ENCODE results near the gene RNASE7.

The RNASE7 gene

DNA sequence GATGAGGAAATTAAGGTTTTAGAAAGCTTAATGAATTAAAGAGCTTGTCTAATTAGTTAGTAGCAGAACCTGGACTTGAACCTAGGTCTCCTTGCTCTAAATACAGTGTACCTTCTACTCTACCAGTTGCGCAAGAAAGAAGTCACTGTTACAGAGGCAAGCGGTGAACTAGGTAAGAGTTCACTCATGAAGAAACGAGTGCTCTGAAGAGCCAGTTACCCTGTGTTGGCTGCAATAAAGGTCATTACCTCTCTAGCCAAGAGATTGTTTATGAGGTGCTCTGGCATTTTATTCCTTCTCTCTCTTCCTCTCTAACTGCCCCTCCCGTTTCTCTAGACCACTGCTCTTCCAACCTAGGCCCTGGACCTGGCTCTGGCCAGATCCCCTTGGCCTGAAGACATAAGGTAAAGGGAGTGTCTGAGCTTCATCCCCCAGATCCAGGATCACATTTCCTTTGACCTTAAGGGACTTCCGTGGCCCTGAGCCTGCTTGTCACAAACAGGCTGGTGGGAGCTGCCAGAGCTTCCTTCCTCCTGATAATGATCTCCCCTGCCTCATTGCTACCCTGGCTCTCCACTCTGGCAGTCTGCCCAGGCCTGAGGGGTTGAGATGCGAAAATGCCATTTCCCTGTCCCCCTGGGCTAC, 1.9 kb downstream of the RNASE7 start:
- Histone ChIP-seq H3K9ac (ENCODE audit: low read length) (no peak overlapping the region), H3K36me3 (ENCODE audit: control insufficient read depth in 1 of 2, insufficient read depth in 2 of 2, low read depth in 1 of 2, low read length in 2 of 2) (no peaks in the 10 kb centered on the region), H2BK12ac (ENCODE audit: low read length in 2 of 2) (peak overlapping the region in 1 of 2 experiments; percentile 50), H3K27me3 (ENCODE audit: control insufficient read depth in 1 of 2, insufficient read depth in 1 of 2, low read length in 2 of 2) (peaks cover 0 to 8% of the 10 kb centered on the region in 2 experiments), H3K14ac (ENCODE audit: low read length in 2 of 2) (no peak overlapping the region), H2AK5ac (ENCODE audit: low read length, severe bottlenecking) (no peak overlapping the region), H2BK120ac (ENCODE audit: low read depth, low read length) (no peak overlapping the region), H4K91ac (ENCODE audit: low read length) (no peak overlapping the region), H3K4me2 (ENCODE audit: low read length, poor library complexity, severe bottlenecking) (no peak overlapping the region), H4K8ac (ENCODE audit: low read length) (peak overlapping the region; percentile 25), H3K9me3 (ENCODE audit: control insufficient read depth, low read length) (no peaks in the 10 kb centered on the region), H3K27ac (ENCODE audit: low read length, poor library complexity, severe bottlenecking) (no peak overlapping the region), H2AFZ (ENCODE audit: low read depth, low read length) (no peak overlapping the region), H3K4me1 (ENCODE audit: control insufficient read depth, insufficient read depth, low read depth, low read length) (peaks cover 5% of the 10 kb centered on the region), H2BK5ac (ENCODE audit: low read depth, low read length, poor library complexity, severe bottlenecking) (no peak overlapping the region), H3K18ac (ENCODE audit: low read depth in 1 of 2, low read length in 2 of 2) (no peak overlapping the region), H2BK15ac (ENCODE audit: low read depth, poor library complexity, severe bottlenecking) (no peak overlapping the region), H3K79me1 (replicated peaks; ENCODE audit: low read length, poor library complexity, severe bottlenecking) (no peaks in the 10 kb centered on the region), H3K4me3 (ENCODE audit: insufficient read depth in 1 of 2, low read depth in 1 of 2, low read length in 2 of 2) (no peak overlapping the region), H3K4ac (ENCODE audit: low read depth in 1 of 2, low read length in 2 of 2) (no peak overlapping the region), H3K23ac (ENCODE audit: low read length in 2 of 2) (no peak overlapping the region)
- 36% methylated on average over 4 of the region's 6 CpGs for WGBS
- no peak for DNase-seq

DNA sequence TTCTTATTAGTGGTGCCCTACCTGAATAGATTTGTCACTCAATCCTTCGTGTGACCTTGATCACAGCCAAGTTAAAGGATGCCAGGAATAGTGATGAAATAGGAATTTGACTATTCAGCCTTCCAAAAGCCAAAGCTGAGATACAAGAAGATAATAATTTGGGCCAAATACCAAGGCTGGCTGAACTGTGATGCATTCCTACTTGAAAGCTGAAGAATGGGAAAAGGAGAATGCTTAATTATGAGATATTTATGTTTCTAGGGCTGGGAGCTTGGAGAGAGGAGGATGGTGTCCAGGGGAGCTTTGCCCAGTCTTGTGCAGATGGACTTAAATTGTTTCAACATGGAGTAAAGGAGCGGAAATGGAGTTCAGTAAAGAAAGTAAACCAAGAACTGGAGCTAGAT, 5.2 kb downstream of the RNASE7 start:
- Histone ChIP-seq H2AFZ (ENCODE audit: low read depth, low read length) (no peak overlapping the region), H3K4me2 (ENCODE audit: low read length, poor library complexity, severe bottlenecking) (no peak overlapping the region), H3K27me3 (ENCODE audit: control insufficient read depth in 1 of 2, insufficient read depth in 1 of 2, low read length in 2 of 2) (peaks cover 0 to 8% of the 10 kb centered on the region in 2 experiments), H3K9ac (ENCODE audit: low read length) (no peak overlapping the region), H4K91ac (ENCODE audit: low read length) (no peak overlapping the region), H3K4me3 (ENCODE audit: insufficient read depth in 1 of 2, low read depth in 1 of 2, low read length in 2 of 2) (no peak overlapping the region), H2BK120ac (ENCODE audit: low read depth, low read length) (no peak overlapping the region), H3K4me1 (ENCODE audit: control insufficient read depth, insufficient read depth, low read depth, low read length) (peaks cover 5% of the 10 kb centered on the region), H2BK15ac (ENCODE audit: low read depth, poor library complexity, severe bottlenecking) (no peak overlapping the region), H3K4ac (ENCODE audit: low read depth in 1 of 2, low read length in 2 of 2) (no peak overlapping the region), H3K36me3 (ENCODE audit: control insufficient read depth in 1 of 2, insufficient read depth in 2 of 2, low read depth in 1 of 2, low read length in 2 of 2) (no peaks in the 10 kb centered on the region), H3K23ac (ENCODE audit: low read length in 2 of 2) (no peak overlapping the region), H2BK5ac (ENCODE audit: low read depth, low read length, poor library complexity, severe bottlenecking) (no peak overlapping the region), H2BK12ac (ENCODE audit: low read length in 2 of 2) (no peak overlapping the region), H2AK5ac (ENCODE audit: low read length, severe bottlenecking) (no peak overlapping the region), H3K9me3 (ENCODE audit: control insufficient read depth, low read length) (no peaks in the 10 kb centered on the region), H3K14ac (ENCODE audit: low read length in 2 of 2) (no peak overlapping the region), H3K27ac (ENCODE audit: low read length, poor library complexity, severe bottlenecking) (no peak overlapping the region), H3K18ac (ENCODE audit: low read depth in 1 of 2, low read length in 2 of 2) (no peak overlapping the region), H4K8ac (ENCODE audit: low read length) (no peak overlapping the region), H3K79me1 (replicated peaks; ENCODE audit: low read length, poor library complexity, severe bottlenecking) (no peaks in the 10 kb centered on the region)
- no peak for DNase-seq
- WGBS = 90% methylated on average over 2 of the region's 2 CpGs

DNA sequence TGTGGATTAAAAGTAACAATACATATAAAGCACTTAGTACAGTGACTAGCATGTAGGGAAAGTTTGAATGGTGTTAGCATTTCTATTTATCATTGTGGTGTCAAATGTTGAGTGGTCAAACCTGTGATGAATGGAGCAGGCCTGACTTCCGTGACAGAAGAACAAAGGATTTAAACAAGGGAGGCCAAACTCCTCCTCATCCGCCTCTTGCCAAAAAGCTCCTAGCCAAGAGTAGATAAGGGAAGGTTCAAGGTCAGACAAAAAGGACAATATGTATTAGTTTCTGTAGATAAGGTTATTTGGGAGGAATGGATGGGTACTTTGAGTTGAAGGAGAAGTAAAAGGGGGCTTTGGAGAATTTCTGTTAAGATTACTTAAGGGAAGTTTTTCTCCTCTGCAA, 6.5 kb downstream of the RNASE7 start:
- no peak overlapping the region for H2BK5ac ChIP-seq (ENCODE audit: low read depth, low read length, poor library complexity, severe bottlenecking)
- no peak overlapping the region for H3K9ac ChIP-seq (ENCODE audit: low read length)
- H3K9me3 ChIP-seq (ENCODE audit: control insufficient read depth, low read length) = no peaks in the 10 kb centered on the region
- H2AFZ ChIP-seq (ENCODE audit: low read depth, low read length) = no peak overlapping the region
- WGBS = 100% methylated on average over 2 of the region's 2 CpGs
- H3K4me3 ChIP-seq (ENCODE audit: insufficient read depth in 1 of 2, low read depth in 1 of 2, low read length in 2 of 2) = no peak overlapping the region
- H2BK12ac ChIP-seq (ENCODE audit: low read length in 2 of 2) = no peak overlapping the region
- no peaks in the 10 kb centered on the region for H3K4me1 ChIP-seq (ENCODE audit: control insufficient read depth, insufficient read depth, low read depth, low read length)
- H3K4me2 ChIP-seq (ENCODE audit: low read length, poor library complexity, severe bottlenecking) = no peak overlapping the region
- no peak overlapping the region for H2BK15ac ChIP-seq (ENCODE audit: low read depth, poor library complexity, severe bottlenecking)
- no peak overlapping the region for H3K27ac ChIP-seq (ENCODE audit: low read length, poor library complexity, severe bottlenecking)
- H3K18ac ChIP-seq (ENCODE audit: low read depth in 1 of 2, low read length in 2 of 2) = no peak overlapping the region
- no peak for DNase-seq
- H3K36me3 ChIP-seq (ENCODE audit: control insufficient read depth in 1 of 2, insufficient read depth in 2 of 2, low read depth in 1 of 2, low read length in 2 of 2) = no peaks in the 10 kb centered on the region
- H3K14ac ChIP-seq (ENCODE audit: low read length in 2 of 2) = no peak overlapping the region
- no peaks in the 10 kb centered on the region for H3K79me1 ChIP-seq (replicated peaks; ENCODE audit: low read length, poor library complexity, severe bottlenecking)
- no peak overlapping the region for H3K4ac ChIP-seq (ENCODE audit: low read depth in 1 of 2, low read length in 2 of 2)
- no peak overlapping the region for H2AK5ac ChIP-seq (ENCODE audit: low read length, severe bottlenecking)
- no peak overlapping the region for H4K91ac ChIP-seq (ENCODE audit: low read length)
- H4K8ac ChIP-seq (ENCODE audit: low read length) = no peak overlapping the region
- H3K27me3 ChIP-seq (ENCODE audit: control insufficient read depth in 1 of 2, insufficient read depth in 1 of 2, low read length in 2 of 2) = peaks cover 0 to 8% of the 10 kb centered on the region in 2 experiments
- no peak overlapping the region for H2BK120ac ChIP-seq (ENCODE audit: low read depth, low read length)
- H3K23ac ChIP-seq (ENCODE audit: low read length in 2 of 2) = no peak overlapping the region

DNA sequence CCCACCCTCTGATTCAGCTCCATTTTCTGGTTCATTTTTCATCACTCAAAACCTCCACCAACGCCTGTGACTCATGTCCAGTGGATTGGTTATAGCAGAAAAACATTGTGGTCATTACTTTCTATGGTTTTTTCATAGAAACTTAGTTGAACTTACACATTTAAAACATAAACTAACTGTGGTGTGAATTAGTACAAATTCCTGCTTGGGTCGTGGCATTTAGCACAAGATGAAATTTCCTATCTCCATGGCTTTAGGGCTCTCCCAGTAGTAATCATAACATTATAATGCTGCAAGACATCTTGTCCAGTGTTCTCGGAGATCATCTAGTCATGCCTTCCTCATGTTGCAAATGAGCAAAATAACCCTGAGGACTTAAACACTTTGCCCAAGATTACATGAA, 7.1 kb downstream of the RNASE7 start:
- Histone ChIP-seq H2AFZ (ENCODE audit: low read depth, low read length) (no peak overlapping the region), H3K4me1 (ENCODE audit: control insufficient read depth, insufficient read depth, low read depth, low read length) (no peaks in the 10 kb centered on the region), H3K9ac (ENCODE audit: low read length) (no peak overlapping the region), H2BK12ac (ENCODE audit: low read length in 2 of 2) (no peak overlapping the region), H3K79me1 (replicated peaks; ENCODE audit: low read length, poor library complexity, severe bottlenecking) (no peaks in the 10 kb centered on the region), H2BK15ac (ENCODE audit: low read depth, poor library complexity, severe bottlenecking) (no peak overlapping the region), H3K27me3 (ENCODE audit: control insufficient read depth in 1 of 2, insufficient read depth in 1 of 2, low read length in 2 of 2) (peaks cover 0 to 6% of the 10 kb centered on the region in 2 experiments), H3K4me3 (ENCODE audit: insufficient read depth in 1 of 2, low read depth in 1 of 2, low read length in 2 of 2) (no peak overlapping the region), H3K23ac (ENCODE audit: low read length in 2 of 2) (no peak overlapping the region), H4K8ac (ENCODE audit: low read length) (no peak overlapping the region), H3K4ac (ENCODE audit: low read depth in 1 of 2, low read length in 2 of 2) (no peak overlapping the region), H2AK5ac (ENCODE audit: low read length, severe bottlenecking) (no peak overlapping the region), H3K14ac (ENCODE audit: low read length in 2 of 2) (no peak overlapping the region), H3K9me3 (ENCODE audit: control insufficient read depth, low read length) (no peaks in the 10 kb centered on the region), H2BK5ac (ENCODE audit: low read depth, low read length, poor library complexity, severe bottlenecking) (no peak overlapping the region), H3K27ac (ENCODE audit: low read length, poor library complexity, severe bottlenecking) (no peak overlapping the region), H4K91ac (ENCODE audit: low read length) (no peak overlapping the region), H3K18ac (ENCODE audit: low read depth in 1 of 2, low read length in 2 of 2) (no peak overlapping the region), H3K4me2 (ENCODE audit: low read length, poor library complexity, severe bottlenecking) (no peak overlapping the region), H2BK120ac (ENCODE audit: low read depth, low read length) (no peak overlapping the region), H3K36me3 (ENCODE audit: control insufficient read depth in 1 of 2, insufficient read depth in 2 of 2, low read depth in 1 of 2, low read length in 2 of 2) (no peaks in the 10 kb centered on the region)
- no peak for DNase-seq
- WGBS = 84% methylated on average over 3 of the region's 3 CpGs
